Prostate gland (tissue), 2 donors: ENCODE measurements around the gene JPT1. TPM values are rescaled to one million over a fixed set of nuclear protein-coding genes. Genes with fewer than 3 reads are reported as not detected.

Experiments used
- DNase-seq: peaks from one replicate; pipeline ENCODE4 v3.0.0-alpha.2; 2019; ENCODE audit warnings: low spot score
- H3K27ac ChIP-seq, 2 donors: fragments of 200-600 bp; sonication (generic); 2 replicates each; pipeline ENCODE4 v1.5.1; 2017 to 2019
- H3K27me3 ChIP-seq: fragments of 200-600 bp; sonication (generic); replicated peaks from 2 replicates; pipeline ENCODE4 v1.5.1; 2019; ENCODE audit not compliant: insufficient read depth
- H3K36me3 ChIP-seq, 2 donors: fragments of 200-600 bp; sonication (generic); 1 replicate in 1 of 2; 2 replicates in 1 of 2; pipeline versions ENCODE4 v1.5.1 to v1.8.1; 2017 to 2019
- H3K4me1 ChIP-seq: fragments of 200-600 bp; sonication (generic); replicated peaks from 2 replicates; pipeline ENCODE4 v1.5.1; 2019
- H3K4me3 ChIP-seq, 2 donors: fragments of 200-600 bp; sonication (generic); 2 replicates each; pipeline ENCODE4 v1.5.1; 2017 to 2019
- H3K9me3 ChIP-seq: fragments of 200-600 bp; sonication (generic); 2 replicates; pipeline ENCODE4 v1.5.1; 2017
- CTCF ChIP-seq, 4 experiments: fragments of 200-600 bp in 2 of 4; fragments of 450-650 bp in 2 of 4; sonication (generic) in 2 of 4; IDR thresholded peaks; 1 replicate in 3 of 4; 2 replicates in 1 of 4; pipeline ENCODE4 v1.5.1; 2016 to 2019; ENCODE audit warnings: antibody characterized with exemption in 4 of 4, mild to moderate bottlenecking in 2 of 4, moderate library complexity in 2 of 4
- POLR2A ChIP-seq: fragments of 450-650 bp; IDR thresholded peaks from one replicate; pipeline ENCODE4 v1.6.1; 2016; ENCODE audit warnings: antibody characterized with exemption, mild to moderate bottlenecking
- POLR2AphosphoS5 ChIP-seq: sonication (generic); formaldehyde crosslinking; IDR thresholded peaks from one replicate; pipeline ENCODE4 v1.6.1; 2017; ENCODE audit warnings: antibody characterized with exemption
- WGBS: methylation state at CpG from one replicate; pipeline ENCODE4 v1.1.5; 2018; 5-methylcytosine and 5-hydroxymethylcytosine counted together
- intact Hi-C: fragments of 100-400 bp; cut with DNase I; formaldehyde crosslinking; loops from one replicate; pipeline ENCODE4 v1.14.2; 2022
- total RNA-seq, 2 donors: library from RNA; depleted of rRNA; stranded (reverse); fragments of >200 nt; gene quantifications; one replicate each; pipeline ENCODE4 v1.1.0, GENCODE V29; 2016

JPT1 gene
- total RNA-seq, 2 donors from 2014 or later = 97.9 to 132 TPM

DNA sequence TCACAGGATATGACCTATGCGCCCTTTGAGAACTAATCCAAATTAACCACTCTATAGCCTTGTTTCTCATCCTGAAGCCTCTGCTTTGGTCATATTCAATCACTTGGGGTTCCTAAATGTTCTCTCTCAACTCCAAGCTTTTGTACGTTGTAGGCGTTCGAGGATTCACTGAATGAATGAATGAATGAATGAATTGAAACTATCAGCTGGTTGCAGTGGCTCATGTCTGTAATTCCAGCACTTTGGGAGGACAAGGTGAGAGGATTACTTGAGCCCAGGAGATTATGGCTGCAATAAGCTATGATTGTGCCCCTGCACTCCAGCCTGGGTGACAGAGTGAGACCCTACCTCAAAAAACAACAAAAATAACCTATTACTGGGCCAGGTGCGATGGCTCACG is 34.3 kb upstream of the JPT1 start:
- Histone ChIP-seq H3K4me1 (no peaks in the 10 kb centered on the region), H3K27me3 (no peaks in the 10 kb centered on the region), H3K36me3 (no peaks in the 10 kb centered on the region), H3K4me3 (no peak overlapping the region), H3K27ac (no peak overlapping the region), H3K9me3 (no peaks in the 10 kb centered on the region)
- DNase-seq = no peak
- 89% methylated on average over 6 of the region's 6 CpGs for WGBS
- TF ChIP-seq CTCF (IDR thresholded peaks at IDR 0.05) (no peak), POLR2A (no peak), POLR2AphosphoS5 (no peak)
- intact Hi-C loops = no loop called here

DNA sequence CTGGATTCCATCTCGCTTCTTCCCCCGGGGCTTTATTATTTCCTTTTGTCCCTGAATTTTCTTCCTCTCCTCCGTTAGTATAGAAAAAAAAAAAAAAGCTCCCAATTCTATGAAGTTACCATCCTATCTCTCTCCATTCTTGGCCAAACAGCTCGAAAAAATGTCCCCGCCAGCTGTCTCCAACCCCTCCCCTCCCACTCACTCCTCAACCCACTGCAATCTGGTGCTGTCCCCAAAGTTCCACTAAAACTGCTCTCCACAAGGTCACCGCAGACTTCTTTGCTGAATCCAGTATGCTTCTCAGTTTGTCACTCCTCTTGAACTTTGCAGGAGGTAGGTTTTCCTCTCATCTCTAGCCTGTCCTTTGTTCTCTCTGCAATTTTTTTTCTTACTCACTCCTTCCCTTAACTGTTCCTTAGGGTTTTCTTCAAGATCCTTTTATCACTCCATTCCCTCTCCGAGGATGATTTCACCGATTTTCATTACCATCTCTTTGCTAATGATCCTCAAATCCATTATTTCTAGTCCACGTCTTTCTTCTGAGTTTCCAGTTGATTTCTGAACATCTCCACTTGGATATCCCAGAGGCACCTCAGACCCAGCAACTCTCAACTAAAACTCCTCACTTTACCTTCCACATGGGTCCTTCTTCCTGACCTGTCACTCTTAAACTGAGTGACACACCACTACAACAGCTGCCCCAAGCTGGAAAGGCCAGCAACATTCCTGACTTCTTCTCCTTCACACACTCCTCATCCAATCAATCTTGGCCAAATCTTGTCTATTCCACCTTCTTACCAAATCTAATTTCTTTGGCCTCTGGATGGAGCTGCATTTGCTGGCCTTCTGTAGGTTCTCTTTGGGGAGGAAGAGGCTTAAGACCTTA is 29.9 kb upstream of the JPT1 start:
- DNase-seq = no peak
- no peaks in the 10 kb centered on the region for H3K9me3 ChIP-seq
- no peak for TF ChIP-seq CTCF (IDR thresholded peaks at IDR 0.05)
- TF ChIP-seq POLR2AphosphoS5 = no peak
- TF ChIP-seq POLR2A = no peak
- H3K27ac ChIP-seq = no peak overlapping the region
- H3K4me1 ChIP-seq = no peaks in the 10 kb centered on the region
- intact Hi-C loops = no loop called here
- no peak overlapping the region for H3K4me3 ChIP-seq
- H3K27me3 ChIP-seq = no peaks in the 10 kb centered on the region
- 92% methylated on average over 9 of the region's 9 CpGs for WGBS
- H3K36me3 ChIP-seq = no peaks in the 10 kb centered on the region

- WGBS = 1% methylated on average over 48 of the region's 92 CpGs
- Histone ChIP-seq H3K4me1 (no peaks in the 10 kb centered on the region), H3K4me3 (peak within 1 kb of the TSS; percentile 87 to 89), H3K36me3 (peaks cover 0 to 4% of the 10 kb centered on the region in 2 donors), H3K27me3 (no peaks in the 10 kb centered on the region), H3K27ac (peak within 1 kb of the TSS; percentile 95 to 99), H3K9me3 (no peaks in the 10 kb centered on the region)
- peak; percentile 92 for DNase-seq
- peak; percentile 84 for TF ChIP-seq POLR2A
- peak in 2 of 4 experiments; percentile 39 to 48 for TF ChIP-seq CTCF (IDR thresholded peaks at IDR 0.05)
- TF ChIP-seq POLR2AphosphoS5 = peak; percentile 64
- intact Hi-C loops = no loop called here
These were observed 28.5 kb upstream of the JPT1 start, which contains the start of gene SUMO2 for GRCh38 chr17:75182569-75183436. TSS of gene SUMO2 (minus strand) at chr17:75182959. CDS start at chr17:75182834, 125 bp downstream.

GRCh38 chr17:75182319-75182568 is 27.9 kb upstream of the JPT1 start:
- H3K4me1 ChIP-seq = no peaks in the 10 kb centered on the region
- TF ChIP-seq POLR2A (no peak), POLR2AphosphoS5 (no peak), CTCF (IDR thresholded peaks at IDR 0.05) (no peak)
- peaks cover 0 to 4% of the 10 kb centered on the region in 2 donors for H3K36me3 ChIP-seq
- no peaks in the 10 kb centered on the region for H3K9me3 ChIP-seq
- H3K27me3 ChIP-seq = no peaks in the 10 kb centered on the region
- 1% methylated on average over 10 of the region's 33 CpGs for WGBS
- intact Hi-C loops = no loop called here
- peak overlapping the region; percentile 87 to 89 for H3K4me3 ChIP-seq
- peak overlapping the region; percentile 95 to 99 for H3K27ac ChIP-seq
- no peak for DNase-seq
